Measurements from ENCODE around the gene HEPACAM.

The HEPACAM gene

DNA sequence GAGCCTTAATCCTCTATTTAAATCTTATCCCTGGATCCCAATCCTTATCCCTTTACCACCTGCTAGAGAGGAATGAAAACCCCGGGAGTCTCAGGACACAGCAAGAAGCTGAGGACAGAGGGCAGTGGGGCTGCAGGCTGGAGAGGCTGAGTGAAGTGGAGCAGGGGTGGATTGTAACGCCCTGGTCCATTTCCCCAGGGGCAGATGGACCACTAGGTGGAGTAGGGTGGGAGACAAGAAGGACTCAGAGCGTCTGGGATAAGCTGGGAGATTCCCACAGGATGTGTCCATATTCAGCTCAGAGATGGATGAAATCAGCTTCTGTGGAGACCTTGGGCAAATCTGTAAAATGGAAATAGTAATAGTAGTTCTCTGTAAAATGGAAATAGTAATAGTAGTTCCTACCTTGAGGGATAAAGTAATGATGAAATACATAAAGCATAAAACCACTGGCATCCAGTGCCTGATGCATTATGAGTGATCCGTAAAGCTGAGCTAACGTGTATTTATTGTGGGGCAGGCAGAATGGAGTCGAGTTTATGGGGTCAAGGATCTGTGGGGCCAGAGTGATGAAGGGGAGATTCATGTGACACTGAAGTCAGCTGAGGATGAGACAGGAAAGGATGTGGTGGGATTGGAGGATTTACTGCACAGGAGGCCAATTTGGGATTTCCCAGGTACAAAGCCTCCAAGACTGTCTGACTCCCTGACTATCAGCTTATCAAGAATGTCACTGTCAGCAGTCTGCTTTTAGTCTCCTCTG lies 36.3 kb downstream of the HEPACAM start:
- Histone ChIP-seq H2AFZ (ENCODE audit: low read depth, low read length, severe bottlenecking) (no peak overlapping the region), H3F3A (ENCODE audit: insufficient read depth) (no peaks in the 10 kb centered on the region), H3K9me3 (ENCODE audit: insufficient read depth, low read length) (no peaks in the 10 kb centered on the region), H3K79me2 (ENCODE audit: insufficient read depth, low read length) (no peaks in the 10 kb centered on the region), H3K9ac (ENCODE audit: low read length) (no peak overlapping the region), H3K9me2 (replicated peaks; ENCODE audit: insufficient read depth, low read length) (no peaks in the 10 kb centered on the region), H3K36me3 (ENCODE audit: low read length) (no peaks in the 10 kb centered on the region), H3K4me2 (ENCODE audit: low read depth, low read length, poor library complexity, severe bottlenecking) (no peak overlapping the region), H3K27ac (ENCODE audit: low read depth, low read length) (no peak overlapping the region), H3K27me3 (ENCODE audit: low read length) (0 out of 2 replicates have a peak, but pooled peaks cover 5% of the 10 kb centered on the region), H4K20me1 (ENCODE audit: low read depth, low read length) (no peaks in the 10 kb centered on the region), H3K4me3 (ENCODE audit: insufficient read depth, low read length, poor library complexity, severe bottlenecking) (no peak overlapping the region)
- no peak for TF ChIP-seq EZH2phosphoT487 (conservative IDR thresholded peaks at IDR 0.05; ENCODE audit: low read length)
- TF ChIP-seq, protein P1, sequence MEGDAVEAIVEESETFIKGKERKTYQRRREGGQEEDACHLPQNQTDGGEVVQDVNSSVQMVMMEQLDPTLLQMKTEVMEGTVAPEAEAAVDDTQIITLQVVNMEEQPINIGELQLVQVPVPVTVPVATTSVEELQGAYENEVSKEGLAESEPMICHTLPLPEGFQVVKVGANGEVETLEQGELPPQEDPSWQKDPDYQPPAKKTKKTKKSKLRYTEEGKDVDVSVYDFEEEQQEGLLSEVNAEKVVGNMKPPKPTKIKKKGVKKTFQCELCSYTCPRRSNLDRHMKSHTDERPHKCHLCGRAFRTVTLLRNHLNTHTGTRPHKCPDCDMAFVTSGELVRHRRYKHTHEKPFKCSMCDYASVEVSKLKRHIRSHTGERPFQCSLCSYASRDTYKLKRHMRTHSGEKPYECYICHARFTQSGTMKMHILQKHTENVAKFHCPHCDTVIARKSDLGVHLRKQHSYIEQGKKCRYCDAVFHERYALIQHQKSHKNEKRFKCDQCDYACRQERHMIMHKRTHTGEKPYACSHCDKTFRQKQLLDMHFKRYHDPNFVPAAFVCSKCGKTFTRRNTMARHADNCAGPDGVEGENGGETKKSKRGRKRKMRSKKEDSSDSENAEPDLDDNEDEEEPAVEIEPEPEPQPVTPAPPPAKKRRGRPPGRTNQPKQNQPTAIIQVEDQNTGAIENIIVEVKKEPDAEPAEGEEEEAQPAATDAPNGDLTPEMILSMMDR (IDR thresholded peaks at IDR 0.05; ENCODE audit: insufficient read depth, low read length, poor library complexity, severe bottlenecking) = no peak

DNA sequence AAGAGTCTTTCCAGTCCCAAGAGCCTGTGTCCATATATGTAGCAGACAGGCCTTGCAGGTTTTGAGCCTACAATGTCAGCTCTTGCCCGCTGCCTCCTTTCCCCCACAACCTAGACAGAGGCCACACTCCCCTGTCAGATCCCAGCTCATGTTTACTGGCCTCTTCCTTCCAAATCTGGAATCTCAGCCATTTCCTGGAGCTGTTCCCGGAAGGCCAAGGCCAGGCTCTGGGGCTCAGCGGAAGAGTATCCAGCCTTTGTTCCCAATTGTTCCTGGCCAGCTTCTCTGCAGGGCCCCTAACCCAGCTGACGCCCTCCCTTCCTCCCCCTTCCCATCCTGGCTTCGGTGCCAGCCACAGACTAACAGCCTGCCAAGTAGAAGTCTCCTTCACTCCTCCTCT lies 37.1 kb downstream of the HEPACAM start:
- Histone ChIP-seq H3K36me3 (ENCODE audit: low read length) (no peaks in the 10 kb centered on the region), H4K20me1 (ENCODE audit: low read depth, low read length) (no peaks in the 10 kb centered on the region), H3K9me3 (ENCODE audit: insufficient read depth, low read length) (no peaks in the 10 kb centered on the region), H3K4me2 (ENCODE audit: low read depth, low read length, poor library complexity, severe bottlenecking) (no peak overlapping the region), H2AFZ (ENCODE audit: low read depth, low read length, severe bottlenecking) (no peak overlapping the region), H3K27me3 (ENCODE audit: low read length) (0 out of 2 replicates have a peak, but pooled peaks cover 5% of the 10 kb centered on the region), H3F3A (ENCODE audit: insufficient read depth) (no peaks in the 10 kb centered on the region), H3K27ac (ENCODE audit: low read depth, low read length) (no peak overlapping the region), H3K4me3 (ENCODE audit: insufficient read depth, low read length, poor library complexity, severe bottlenecking) (no peak overlapping the region), H3K79me2 (ENCODE audit: insufficient read depth, low read length) (no peaks in the 10 kb centered on the region), H3K9ac (ENCODE audit: low read length) (no peak overlapping the region), H3K9me2 (replicated peaks; ENCODE audit: insufficient read depth, low read length) (no peaks in the 10 kb centered on the region)
- no peak for TF ChIP-seq EZH2phosphoT487 (conservative IDR thresholded peaks at IDR 0.05; ENCODE audit: low read length)
- TF ChIP-seq, protein P1 (IDR thresholded peaks at IDR 0.05; ENCODE audit: insufficient read depth, low read length, poor library complexity, severe bottlenecking) = no peak

- Histone ChIP-seq H3K36me3 (ENCODE audit: low read length) (no peaks in the 10 kb centered on the region), H4K20me1 (ENCODE audit: low read depth, low read length) (no peaks in the 10 kb centered on the region), H2AFZ (ENCODE audit: low read depth, low read length, severe bottlenecking) (no peak overlapping the region), H3K79me2 (ENCODE audit: insufficient read depth, low read length) (no peaks in the 10 kb centered on the region), H3K27ac (ENCODE audit: low read depth, low read length) (no peak overlapping the region), H3F3A (ENCODE audit: insufficient read depth) (no peaks in the 10 kb centered on the region), H3K9me3 (ENCODE audit: insufficient read depth, low read length) (no peaks in the 10 kb centered on the region), H3K4me3 (ENCODE audit: insufficient read depth, low read length, poor library complexity, severe bottlenecking) (no peak overlapping the region), H3K9ac (ENCODE audit: low read length) (no peak overlapping the region), H3K9me2 (replicated peaks; ENCODE audit: insufficient read depth, low read length) (no peaks in the 10 kb centered on the region), H3K4me2 (ENCODE audit: low read depth, low read length, poor library complexity, severe bottlenecking) (no peak overlapping the region), H3K27me3 (ENCODE audit: low read length) (0 out of 2 replicates have a peak, but pooled peaks cover 5% of the 10 kb centered on the region)
- no peak for TF ChIP-seq EZH2phosphoT487 (conservative IDR thresholded peaks at IDR 0.05; ENCODE audit: low read length)
- TF ChIP-seq, protein P1 (IDR thresholded peaks at IDR 0.05; ENCODE audit: insufficient read depth, low read length, poor library complexity, severe bottlenecking) = no peak
These were observed 37.6 kb downstream of the HEPACAM start for GRCh38 chr11:124898263-124898680.

All from SU-DHL-6 (cell line).